Progenitor cell of endocrine pancreas (in vitro differentiated cells): ENCODE data around the gene ARMC12. TPM values are rescaled to one million over a fixed set of nuclear protein-coding genes. Genes with fewer than 3 reads are reported as not detected.
"Not testable (repeated sequence)": the region's sequence is repeated elsewhere in the genome, so short reads cannot be mapped to it uniquely, and the experiment has no call there.

ENCODE experiments used
- DNase-seq: peaks from one replicate; pipeline ENCODE4 v3.0.0; 2021; ENCODE audit warnings: low spot score; ENCODE audit not compliant: unreplicated experiment
- H3K27ac Mint-ChIP-seq: 2 replicates; pipeline ENCODE4 v1.8.0; 2021; ENCODE audit warnings: mild to moderate bottlenecking, moderate library complexity, mixed read lengths
- H3K27me3 Mint-ChIP-seq: 2 replicates; pipeline ENCODE4 v1.8.0; 2021; ENCODE audit warnings: mixed read lengths
- H3K36me3 Mint-ChIP-seq: 2 replicates; pipeline ENCODE4 v1.8.0; 2022; ENCODE audit warnings: mixed read lengths; ENCODE audit not compliant: insufficient read depth
- H3K4me1 Mint-ChIP-seq: 2 replicates; pipeline ENCODE4 v1.8.0; 2021; ENCODE audit warnings: low read depth, mixed read lengths
- H3K4me3 Mint-ChIP-seq: 2 replicates; pipeline ENCODE4 v1.8.0; 2021; ENCODE audit warnings: low read depth, mild to moderate bottlenecking, moderate library complexity, mixed read lengths
- H3K9me3 Mint-ChIP-seq: 2 replicates; pipeline ENCODE4 v1.8.0; 2021; ENCODE audit warnings: low read depth, mixed read lengths
- CTCF ChIP-seq: fragments of 200-600 bp; sonication (generic); IDR thresholded peaks from one replicate; pipeline ENCODE4 v1.5.0; 2021; ENCODE audit warnings: antibody characterized with exemption, mild to moderate bottlenecking; ENCODE audit not compliant: unreplicated experiment
- total RNA-seq: library from RNA; stranded (reverse); gene quantifications from 2 replicates; pipeline ENCODE4 v1.2.1, GENCODE V29; 2021

ARMC12 gene
- total RNA-seq, 1 donor from 2014 or later, result 0.98 TPM

DNA sequence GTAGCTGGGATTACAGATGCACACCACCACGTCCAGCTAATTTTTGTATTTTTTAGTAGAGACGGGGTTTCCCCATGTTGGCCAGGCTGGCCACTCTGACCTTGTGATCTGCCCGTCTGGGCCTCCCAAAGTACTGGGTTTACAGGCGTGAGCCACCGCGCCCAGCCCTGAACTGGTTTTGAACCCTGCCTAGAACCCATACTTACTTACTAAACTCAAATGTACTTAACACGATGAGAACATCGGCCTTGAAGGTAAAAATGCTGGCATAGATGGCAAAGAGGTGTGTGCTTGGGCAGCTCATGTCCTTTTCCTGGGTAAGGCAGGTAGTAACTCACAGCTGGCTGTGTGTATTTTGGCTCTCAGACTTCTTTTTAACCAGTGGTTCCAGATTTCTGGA, 3.2 kb upstream of the ARMC12 start:
- Mint-ChIP-seq H3K4me3 (no peak overlapping the region), H3K27ac (no peak overlapping the region), H3K9me3 (no peaks in the 10 kb centered on the region), H3K36me3 (no peaks in the 10 kb centered on the region), H3K27me3 (peaks cover 13% of the 10 kb centered on the region), H3K4me1 (peaks cover 11% of the 10 kb centered on the region)
- no peak for TF ChIP-seq CTCF
- no peak for DNase-seq

- not testable (repeated sequence) for H3K4me3 Mint-ChIP-seq, H3K27ac Mint-ChIP-seq, H3K36me3 Mint-ChIP-seq, H3K9me3 Mint-ChIP-seq, H3K27me3 Mint-ChIP-seq, DNase-seq, H3K4me1 Mint-ChIP-seq
Observed at GRCh38 chr6:35734319-35734718, 2.5 kb upstream of the ARMC12 start.

GRCh38 chr6:35735452-35735851, 1.4 kb upstream of the ARMC12 start:
- TF ChIP-seq CTCF, result no peak
- peaks cover 12% of the 10 kb centered on the region for H3K4me1 Mint-ChIP-seq
- no peaks in the 10 kb centered on the region for H3K36me3 Mint-ChIP-seq
- H3K9me3 Mint-ChIP-seq, result no peaks in the 10 kb centered on the region
- H3K27me3 Mint-ChIP-seq, result peaks cover 4% of the 10 kb centered on the region
- H3K27ac Mint-ChIP-seq, result no peak overlapping the region
- no peak overlapping the region for H3K4me3 Mint-ChIP-seq
- no peak for DNase-seq

DNA sequence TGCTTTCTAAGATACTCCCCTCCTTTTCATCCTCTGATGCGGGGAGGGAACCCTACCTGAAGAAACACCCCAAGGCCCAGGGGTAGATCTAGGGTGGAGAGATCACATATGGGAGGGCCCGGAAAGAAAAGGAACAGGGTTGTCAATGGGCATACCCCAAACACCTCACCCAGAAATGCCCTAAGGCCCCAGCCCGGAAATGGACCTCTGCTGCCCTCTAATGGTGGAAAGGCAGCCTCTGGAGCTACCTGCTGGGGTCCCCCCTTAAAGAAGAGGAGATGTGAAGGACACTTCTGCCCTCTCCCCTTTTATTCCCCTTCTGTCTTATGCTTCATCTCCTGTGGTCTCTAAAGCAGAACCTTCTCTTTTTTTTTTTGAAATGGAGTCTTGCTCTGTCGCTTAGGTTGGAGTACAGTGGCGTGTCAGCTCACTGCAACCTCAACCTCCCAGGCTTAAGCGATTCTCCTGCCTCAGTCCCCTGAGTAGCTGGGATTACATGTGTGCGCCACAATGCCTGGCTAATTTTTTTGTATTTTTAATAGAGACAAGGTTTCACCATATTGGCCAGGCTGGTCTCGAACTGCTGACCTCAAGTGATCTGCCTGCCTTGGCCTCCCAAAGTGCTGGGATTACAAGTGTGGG, 458 bp upstream of the ARMC12 start:
- peak; percentile 90 for TF ChIP-seq CTCF
- no peaks in the 10 kb centered on the region for H3K9me3 Mint-ChIP-seq
- DNase-seq, result peak; percentile 68
- peaks cover 13% of the 10 kb centered on the region for H3K4me1 Mint-ChIP-seq
- no peaks in the 10 kb centered on the region for H3K36me3 Mint-ChIP-seq
- H3K4me3 Mint-ChIP-seq, result no peak overlapping the region
- no peak overlapping the region for H3K27ac Mint-ChIP-seq
- peaks cover 4% of the 10 kb centered on the region for H3K27me3 Mint-ChIP-seq

DNA sequence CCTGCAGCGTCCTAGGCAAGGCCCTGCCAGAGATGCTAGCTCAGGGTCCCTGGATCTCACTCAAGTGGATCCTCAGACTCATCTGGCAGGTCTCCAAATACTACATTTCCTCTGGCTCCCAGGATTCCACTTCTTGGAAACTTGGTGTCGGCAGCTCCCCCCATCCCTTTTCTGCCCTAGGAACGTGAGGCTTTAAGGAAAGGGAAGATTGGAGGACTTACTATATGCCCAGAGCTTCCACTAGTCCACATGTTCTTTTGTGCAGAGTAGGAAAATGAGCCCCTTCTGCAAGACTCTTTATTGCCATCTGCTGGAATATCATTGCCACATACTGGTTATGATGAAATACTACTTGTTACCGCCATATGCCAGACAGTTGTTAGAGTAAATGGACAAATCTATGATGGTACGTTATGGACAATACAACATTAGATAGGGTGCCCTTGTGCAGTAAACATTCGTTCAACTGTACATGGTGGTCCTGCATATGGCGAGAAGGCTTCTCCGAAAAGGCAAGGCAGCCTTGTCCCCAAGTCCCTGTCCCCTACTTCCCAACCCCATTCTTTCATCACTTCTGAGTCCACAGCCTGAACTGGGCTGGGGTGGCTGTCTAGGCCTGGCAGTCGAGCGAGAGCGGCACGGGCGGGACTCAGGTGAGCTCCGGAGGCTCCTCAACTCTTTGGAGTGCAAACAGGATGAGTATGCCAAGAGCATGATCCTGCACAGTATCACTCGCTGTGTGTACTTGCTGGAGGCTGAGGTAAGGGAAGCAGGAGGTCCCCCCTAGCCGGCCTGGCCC, 780 bp downstream of the ARMC12 start:
- Mint-ChIP-seq H3K4me1 (peaks cover 11% of the 10 kb centered on the region), H3K27ac (peak overlapping the region; percentile 70), H3K27me3 (peaks cover 4% of the 10 kb centered on the region), H3K4me3 (no peak overlapping the region), H3K9me3 (no peaks in the 10 kb centered on the region), H3K36me3 (no peaks in the 10 kb centered on the region)
- TF ChIP-seq CTCF, result peak; percentile 69
- no peak for DNase-seq
